Activated T-helper 1 cell treated with anti-CD3 and anti-CD28 coated beads, Interleukin-12 subunit alpha, Interleukin-12 subunit beta, Interleukin-2, Interleukin-4 antibody, amounts not matched to agents 30 ng/mL and 10 ng/mL and 1 ng/mL, durations not matched to agents 14 hours and 24 hours and 36 hours (primary cell): Measurements from ENCODE around the gene VWA1. TPM values are rescaled to one million over a fixed set of nuclear protein-coding genes. Genes with fewer than 3 reads are reported as not detected.
"Not testable (repeated sequence)": the region's sequence is repeated elsewhere in the genome, so short reads cannot be mapped to it uniquely, and the experiment has no call there.

Experiments
- DNase-seq: peaks from one replicate; pipeline ENCODE4 v3.0.0; 2021; ENCODE audit warnings: low spot score
- H3K27ac Mint-ChIP-seq: one replicate; pipeline ENCODE4 v1.8.0; 2021; ENCODE audit warnings: mild to moderate bottlenecking, mixed read lengths
- H3K27me3 Mint-ChIP-seq: one replicate; pipeline ENCODE4 v1.8.0; 2022; ENCODE audit warnings: mild to moderate bottlenecking, moderate library complexity, mixed read lengths; ENCODE audit not compliant: insufficient read depth
- H3K36me3 Mint-ChIP-seq: one replicate; pipeline ENCODE4 v1.8.0; 2021; ENCODE audit warnings: low read depth, mixed read lengths
- H3K4me1 Mint-ChIP-seq: one replicate; pipeline ENCODE4 v1.8.0; 2021; ENCODE audit warnings: low read depth, mixed read lengths
- H3K4me3 Mint-ChIP-seq: one replicate; pipeline ENCODE4 v1.8.0; 2021; ENCODE audit warnings: mild to moderate bottlenecking, moderate library complexity, mixed read lengths
- H3K9me3 Mint-ChIP-seq: one replicate; pipeline ENCODE4 v1.8.0; 2021; ENCODE audit warnings: mixed read lengths
- intact Hi-C: fragments of 100-400 bp; cut with micrococcal nuclease; formaldehyde crosslinking; loops from one replicate; pipeline ENCODE4 v1.15.1; 2024
- total RNA-seq: library from RNA; stranded (reverse); gene quantifications from 2 replicates; pipeline ENCODE4 v1.2.3, GENCODE V29; 2022

The VWA1 gene
- total RNA-seq, 1 donor from 2014 or later = 5.5 TPM

GRCh38 chr1:1437904-1438376, 2.5 kb downstream of the VWA1 start:
- Mint-ChIP-seq H3K27me3 (peaks cover 2% of the 10 kb centered on the region), H3K27ac (no peak overlapping the region), H3K9me3 (no peaks in the 10 kb centered on the region), H3K4me1 (no peaks in the 10 kb centered on the region), H3K4me3 (no peak overlapping the region), H3K36me3 (no peaks in the 10 kb centered on the region)
- intact Hi-C loops = no loop called here
- no peak for DNase-seq

- DNase-seq = no peak
- no peak overlapping the region for H3K4me3 Mint-ChIP-seq
- no peaks in the 10 kb centered on the region for H3K36me3 Mint-ChIP-seq
- no peak overlapping the region for H3K27ac Mint-ChIP-seq
- intact Hi-C loops = no loop called here
- H3K9me3 Mint-ChIP-seq = no peaks in the 10 kb centered on the region
- no peaks in the 10 kb centered on the region for H3K4me1 Mint-ChIP-seq
- peaks cover 2% of the 10 kb centered on the region for H3K27me3 Mint-ChIP-seq
Measured at GRCh38 chr1:1438531-1439381, 3.3 kb downstream of the VWA1 start.

GRCh38 chr1:1439546-1440261, 4.2 kb downstream of the VWA1 start:
- Mint-ChIP-seq H3K4me1 (no peaks in the 10 kb centered on the region), H3K27ac (no peak overlapping the region), H3K4me3 (no peak overlapping the region), H3K36me3 (no peaks in the 10 kb centered on the region), H3K27me3 (peaks cover 2% of the 10 kb centered on the region), H3K9me3 (no peaks in the 10 kb centered on the region)
- DNase-seq = no peak
- intact Hi-C loops = loop anchor here (2.0 kb wide), 2 partner anchors 33 to 41 kb away; partner anchors contain the start of genes CCNL2 and MRPL20

GRCh38 chr1:1440262-1441001, 4.9 kb downstream of the VWA1 start:
- Mint-ChIP-seq H3K4me1 (no peaks in the 10 kb centered on the region), H3K4me3 (no peak overlapping the region), H3K9me3 (no peaks in the 10 kb centered on the region), H3K27ac (no peak overlapping the region), H3K27me3 (peaks cover 2% of the 10 kb centered on the region), H3K36me3 (no peaks in the 10 kb centered on the region)
- DNase-seq = no peak
- intact Hi-C loops = loop anchor here (2.0 kb wide), 2 partner anchors 34 to 42 kb away; partner anchors contain the start of genes CCNL2 and MRPL20

GRCh38 chr1:1441002-1441888, 5.8 kb downstream of the VWA1 start:
- H3K27me3 Mint-ChIP-seq = peaks cover 2% of the 10 kb centered on the region
- no peaks in the 10 kb centered on the region for H3K36me3 Mint-ChIP-seq
- no peaks in the 10 kb centered on the region for H3K4me1 Mint-ChIP-seq
- no peak overlapping the region for H3K27ac Mint-ChIP-seq
- intact Hi-C loops = loop anchor here (2.0 kb wide), 2 partner anchors 34 to 42 kb away; partner anchors contain the start of genes CCNL2 and MRPL20
- no peak overlapping the region for H3K4me3 Mint-ChIP-seq
- no peaks in the 10 kb centered on the region for H3K9me3 Mint-ChIP-seq
- peak; percentile 30 for DNase-seq

GRCh38 chr1:1442069-1442770, 6.7 kb downstream of the VWA1 start:
- intact Hi-C loops = no loop called here
- Mint-ChIP-seq H3K36me3 (no peaks in the 10 kb centered on the region), H3K9me3 (no peaks in the 10 kb centered on the region), H3K4me3 (no peak overlapping the region), H3K27me3 (no peaks in the 10 kb centered on the region), H3K4me1 (no peaks in the 10 kb centered on the region), H3K27ac (no peak overlapping the region)
- no peak for DNase-seq

GRCh38 chr1:1446631-1447030, 11.1 kb downstream of the VWA1 start:
- H3K9me3 Mint-ChIP-seq, H3K27ac Mint-ChIP-seq, intact Hi-C loops, H3K4me3 Mint-ChIP-seq, H3K27me3 Mint-ChIP-seq, H3K4me1 Mint-ChIP-seq, DNase-seq, H3K36me3 Mint-ChIP-seq: not testable (repeated sequence)

- peaks cover 3% of the 10 kb centered on the region for H3K27me3 Mint-ChIP-seq
- H3K36me3 Mint-ChIP-seq = no peaks in the 10 kb centered on the region
- intact Hi-C loops = no loop called here
- no peak within 1 kb of the TSS for H3K4me3 Mint-ChIP-seq
- no peak for DNase-seq
- no peaks in the 10 kb centered on the region for H3K9me3 Mint-ChIP-seq
- H3K4me1 Mint-ChIP-seq = no peaks in the 10 kb centered on the region
- H3K27ac Mint-ChIP-seq = no peak within 1 kb of the TSS
Measured at GRCh38 chr1:1449099-1449739, 13.7 kb downstream of the VWA1 start, which contains the start of gene ATAD3C. Gene ATAD3C, plus strand, starts transcription at chr1:1449689. Its CDS starts 995 bp downstream, at chr1:1450684.

GRCh38 chr1:1450616-1451015, 15.1 kb downstream of the VWA1 start:
- H3K27ac Mint-ChIP-seq, H3K4me1 Mint-ChIP-seq, H3K36me3 Mint-ChIP-seq, H3K4me3 Mint-ChIP-seq, H3K9me3 Mint-ChIP-seq, DNase-seq, intact Hi-C loops, H3K27me3 Mint-ChIP-seq: not testable (repeated sequence)

- Mint-ChIP-seq H3K27me3 (peaks cover 3% of the 10 kb centered on the region), H3K9me3 (no peaks in the 10 kb centered on the region), H3K4me3 (no peak overlapping the region), H3K4me1 (no peaks in the 10 kb centered on the region), H3K36me3 (no peaks in the 10 kb centered on the region), H3K27ac (no peak overlapping the region)
- intact Hi-C loops = no loop called here
- DNase-seq = no peak
Measured at GRCh38 chr1:1451696-1452364, 16.3 kb downstream of the VWA1 start.

- DNase-seq, H3K27ac Mint-ChIP-seq, H3K4me3 Mint-ChIP-seq, H3K9me3 Mint-ChIP-seq, H3K36me3 Mint-ChIP-seq, H3K4me1 Mint-ChIP-seq, H3K27me3 Mint-ChIP-seq, intact Hi-C loops: not testable (repeated sequence)
Measured at GRCh38 chr1:1452365-1452739, 16.9 kb downstream of the VWA1 start.
